BJ (cell line): ENCODE data around the gene CARD10. TPM values are rescaled to one million over a fixed set of nuclear protein-coding genes. Genes with fewer than 3 reads are reported as not detected.

ENCODE experiments used
- CTCF ChIA-PET: fragments of 350-600 bp; formaldehyde crosslinking; extraction: SDS; loops from one replicate; lab custom pipeline; 2021; ENCODE audit warnings: antibody characterized with exemption, inconsistent platforms; lab: Yijun Ruan, JAX
- POLR2A ChIA-PET: fragments of 300-600 bp; sonication (Branson Sonifier 250); formaldehyde crosslinking; extraction: SDS; loops from one replicate; lab custom pipeline; 2021; ENCODE audit warnings: antibody characterized with exemption; lab: Charles Lee
- DNase-seq: peaks from one replicate; pipeline ENCODE4 v3.0.0-alpha.2; 2011; ENCODE audit warnings: low read depth
- H3K27me3 ChIP-seq: 2 replicates; pipeline ENCODE4 v1.6.0; 2011; ENCODE audit warnings: low read length; ENCODE audit not compliant: control insufficient read depth, insufficient read depth
- H3K36me3 ChIP-seq: 2 replicates; pipeline ENCODE4 v1.5.1; 2011; ENCODE audit warnings: low read length; ENCODE audit not compliant: control insufficient read depth, insufficient read depth
- H3K4me3 ChIP-seq: 2 replicates; pipeline ENCODE4 v1.5.1; 2011; ENCODE audit warnings: low read depth, mild to moderate bottlenecking, control low read depth, low read length
- CTCF ChIP-seq: IDR thresholded peaks from 2 replicates; pipeline ENCODE4 v1.5.1; 2011; ENCODE audit warnings: low read depth, mild to moderate bottlenecking, control low read depth, inconsistent platforms, low read length, moderate library complexity; ENCODE audit not compliant: insufficient read depth
- polyA plus RNA-seq: library from polyadenylated mRNA; depleted of rRNA; stranded (reverse); fragments of >200 nt; gene quantifications from 2 replicates; pipeline ENCODE4 v1.2.3, GENCODE V29; 2011

Gene CARD10
- polyA plus RNA-seq, 1 experiment: 4.5 TPM

GRCh38 chr22:37566329-37566837, 47.2 kb upstream of the CARD10 start:
- peaks cover 54% of the 10 kb centered on the region for H3K36me3 ChIP-seq
- TF ChIP-seq CTCF: no peak
- POLR2A ChIA-PET: no interaction called here

GRCh38 chr22:37565830-37566229, 46.6 kb upstream of the CARD10 start:
- CTCF ChIA-PET: interaction anchor here (0.6 to 22.0 kb wide), 8 partner anchors 9 to 242 kb away, joined by 3 to 551 read pairs (median 21); partner anchors contain the start of genes GGA1 and LGALS2
- peaks cover 52% of the 10 kb centered on the region for H3K36me3 ChIP-seq
- DNase-seq: no peak
- H3K27me3 ChIP-seq: no peaks in the 10 kb centered on the region
- TF ChIP-seq CTCF: no peak
- H3K4me3 ChIP-seq: no peak overlapping the region
- POLR2A ChIA-PET: no interaction called here

More at GRCh38 chr22:37566329-37566837, 47.2 kb upstream of the CARD10 start:
- no peak for DNase-seq
- Histone ChIP-seq H3K4me3 (no peak overlapping the region), H3K27me3 (no peaks in the 10 kb centered on the region)
- CTCF ChIA-PET: interaction anchor here (0.6 to 22.0 kb wide), 13 partner anchors 9 to 243 kb away, joined by 3 to 551 read pairs (median 6); partner anchors contain the start of gene GGA1

- ChIA-PET CTCF (interaction anchor here (1.3 to 22.0 kb wide), 5 partner anchors 9 to 43 kb away, joined by 4 to 551 read pairs (median 22); partner anchors contain the start of gene GGA1), POLR2A (interaction anchor here (0.7 to 2.0 kb wide), 2 partner anchors 17 to 28 kb away, joined by 3 to 6 read pairs; no protein-coding TSS in a partner anchor)
- no peak for TF ChIP-seq CTCF
- peaks cover 38% of the 10 kb centered on the region for H3K36me3 ChIP-seq
- no peak overlapping the region for H3K4me3 ChIP-seq
- DNase-seq: no peak
- no peaks in the 10 kb centered on the region for H3K27me3 ChIP-seq
Observed at GRCh38 chr22:37564111-37564711, 45.0 kb upstream of the CARD10 start.

GRCh38 chr22:37563153-37564081, 44.2 kb upstream of the CARD10 start:
- peaks cover 32% of the 10 kb centered on the region for H3K36me3 ChIP-seq
- peak overlapping the region; percentile 6; the same call in 1 of the 2 replicates for H3K4me3 ChIP-seq
- no peak for TF ChIP-seq CTCF
- POLR2A ChIA-PET: interaction anchor here (0.5 to 2.0 kb wide), 4 partner anchors 16 to 1588 kb away, joined by 3 to 6 read pairs (median 4); a partner anchor contains a TSS
- CTCF ChIA-PET: interaction anchor here (1.0 to 22.0 kb wide), 7 partner anchors 8 to 44 kb away, joined by 3 to 551 read pairs (median 4); partner anchors contain the start of gene GGA1
- H3K27me3 ChIP-seq: no peaks in the 10 kb centered on the region
- DNase-seq: peak; percentile 74
